ENCODE results near the gene AP5Z1.
"Not testable (repeated sequence)": the region's sequence is repeated elsewhere in the genome, so short reads cannot be mapped to it uniquely, and the experiment has no call there.

The AP5Z1 gene

GRCh38 chr7:4788627-4789189 is 13.3 kb downstream of the AP5Z1 start:
- DNase-seq (ENCODE audit: low read depth): no peak

- DNase-seq (ENCODE audit: low read depth): no peak
Measured at GRCh38 chr7:4789194-4790077, 14.0 kb downstream of the AP5Z1 start.

GRCh38 chr7:4790078-4790465 is 14.6 kb downstream of the AP5Z1 start:
- DNase-seq (ENCODE audit: low read depth): no peak

DNA sequence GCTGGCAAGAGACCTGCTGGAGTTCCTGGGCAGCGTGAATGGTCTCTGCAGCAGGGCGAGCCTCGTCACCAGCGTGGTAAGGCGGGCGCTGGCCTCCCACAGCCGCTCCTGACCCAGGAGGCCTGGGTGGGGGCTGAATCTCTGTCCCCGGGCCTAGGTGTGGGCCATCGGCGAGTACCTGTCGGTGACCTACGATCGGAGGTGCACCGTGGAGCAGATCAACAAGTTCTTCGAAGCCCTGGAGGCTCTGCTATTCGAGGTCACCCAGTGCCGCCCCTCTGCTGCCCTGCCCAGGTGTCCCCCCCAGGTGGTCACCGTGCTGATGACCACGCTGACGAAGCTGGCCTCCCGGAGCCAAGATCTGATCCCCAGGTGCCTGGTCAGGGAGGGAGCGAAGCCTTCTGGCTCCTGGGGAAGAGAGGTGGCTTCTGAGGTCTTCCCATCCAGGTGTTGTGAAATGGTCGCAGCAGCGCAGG is 15.1 kb downstream of the AP5Z1 start:
- no peak for DNase-seq (ENCODE audit: low read depth)

- no peak for DNase-seq (ENCODE audit: low read depth)
Measured at GRCh38 chr7:4791101-4791737, 15.8 kb downstream of the AP5Z1 start.

GRCh38 chr7:4791738-4792536 is 16.5 kb downstream of the AP5Z1 start:
- DNase-seq (ENCODE audit: low read depth): peak; percentile 38

DNA sequence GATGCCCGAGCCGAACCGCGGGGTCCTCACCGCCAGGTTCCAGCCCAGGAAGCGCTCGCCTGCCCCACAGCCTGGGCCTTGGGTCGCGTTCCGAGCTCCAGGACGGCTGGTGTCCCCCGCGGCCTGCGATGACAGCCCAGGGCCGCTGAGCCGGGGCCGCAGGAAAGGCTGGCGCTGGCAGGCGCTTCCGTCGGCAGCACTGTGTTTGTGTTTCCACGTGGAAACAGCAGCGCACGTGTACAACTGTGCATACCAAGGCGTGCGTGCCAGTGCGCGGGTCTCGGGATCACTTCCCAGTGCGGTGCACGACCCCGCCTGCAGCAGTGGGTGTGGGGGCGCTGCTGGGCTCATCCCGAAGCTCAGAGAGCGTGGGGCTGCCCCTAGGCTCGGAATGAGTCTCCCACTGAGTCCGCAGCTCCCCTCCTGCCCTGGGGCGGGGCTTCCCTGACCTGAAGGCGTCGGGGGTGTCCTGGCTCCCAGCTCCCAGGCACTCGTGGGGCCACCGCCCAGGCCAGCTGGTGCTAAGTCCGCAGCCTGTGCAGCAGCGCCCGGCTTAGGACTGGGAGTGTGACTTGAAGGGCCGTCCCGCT is 17.2 kb downstream of the AP5Z1 start:
- DNase-seq (ENCODE audit: low read depth): no peak

DNA sequence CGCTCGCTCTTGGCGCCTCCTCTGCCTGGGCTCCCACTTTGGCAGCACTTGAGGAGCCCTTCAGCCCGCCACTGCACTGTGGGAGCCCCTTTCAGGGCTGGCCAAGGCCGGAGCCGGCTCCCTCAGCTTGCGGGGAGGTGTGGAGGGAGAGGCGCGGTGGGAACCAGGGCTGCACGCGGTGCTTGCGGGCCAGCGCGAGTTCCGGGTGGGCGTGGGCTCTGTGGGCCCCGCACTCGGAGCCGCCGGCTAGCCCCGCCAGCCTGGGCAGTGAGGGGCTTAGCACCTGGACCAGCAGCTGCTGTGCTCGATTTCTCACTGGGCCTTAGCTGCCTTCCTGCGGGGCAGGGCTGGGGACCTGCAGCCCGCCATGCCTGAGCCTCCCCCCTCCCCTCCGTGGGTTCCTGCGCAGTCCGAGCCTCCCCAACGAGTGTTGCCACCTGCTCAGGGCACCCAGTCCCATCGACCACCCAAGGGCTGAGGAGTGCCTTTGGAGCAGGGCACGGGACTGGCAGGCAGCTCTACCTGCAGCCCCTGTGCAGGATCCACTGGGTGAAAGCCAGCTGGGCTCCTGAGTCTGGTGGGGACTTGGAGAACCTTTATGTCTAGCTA is 18.1 kb downstream of the AP5Z1 start:
- DNase-seq (ENCODE audit: low read depth): not testable (repeated sequence)

DNA sequence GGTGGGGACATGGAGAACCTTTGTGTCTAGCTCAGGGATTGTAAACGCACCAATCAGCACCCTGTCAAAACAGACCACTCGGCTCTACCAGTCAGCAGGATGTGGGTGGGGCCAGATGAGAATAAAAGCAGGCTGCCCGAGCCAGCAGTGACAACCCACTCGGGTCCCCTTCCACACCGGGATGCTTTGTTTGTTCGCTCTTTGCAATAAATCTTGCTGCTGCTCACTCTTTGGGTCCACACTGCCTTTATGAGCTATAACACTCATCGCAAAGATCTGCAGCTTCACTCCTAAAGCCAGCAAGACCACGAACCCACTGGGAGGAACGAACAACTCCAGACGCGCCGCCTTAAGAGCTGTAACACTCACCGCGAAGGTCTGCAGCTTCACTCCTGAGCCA is 18.7 kb downstream of the AP5Z1 start:
- not testable (repeated sequence) for DNase-seq (ENCODE audit: low read depth)

DNA sequence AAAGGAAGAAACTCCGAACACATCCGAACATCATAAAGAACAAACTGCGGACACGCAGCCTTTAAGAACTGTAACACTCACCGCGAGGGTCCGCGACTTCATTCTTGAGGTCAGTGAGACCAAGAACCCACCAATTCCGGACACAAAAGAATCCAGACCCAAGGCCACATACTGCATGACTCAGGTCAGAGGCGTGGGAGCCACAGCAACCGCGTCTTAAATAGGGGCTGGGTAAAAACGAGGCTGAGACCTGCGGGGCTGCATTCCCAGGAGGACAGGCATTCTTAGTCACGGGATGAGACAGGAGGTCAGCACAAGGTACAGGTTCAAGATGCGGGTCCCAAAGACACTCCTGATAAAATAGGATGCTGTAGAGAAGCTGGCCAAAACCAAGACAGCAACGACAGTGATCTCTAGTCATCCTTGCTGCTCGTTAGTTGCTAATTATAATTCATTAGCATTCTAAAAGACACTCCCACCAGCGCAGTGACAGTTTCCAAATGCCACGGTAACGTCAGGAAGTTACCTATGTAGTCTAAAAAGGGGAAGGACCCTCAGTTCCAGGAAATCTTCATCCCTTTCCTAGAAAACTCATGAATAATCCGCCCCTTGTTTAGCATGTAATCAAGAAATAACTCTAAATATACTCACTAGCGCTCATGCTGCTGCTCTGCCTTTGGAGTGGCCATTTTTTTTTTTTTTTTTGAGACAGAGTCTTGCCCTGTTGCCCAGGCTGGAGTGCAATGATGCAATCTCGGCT is 19.3 kb downstream of the AP5Z1 start:
- peak; percentile 17 for DNase-seq (ENCODE audit: low read depth)

DNA sequence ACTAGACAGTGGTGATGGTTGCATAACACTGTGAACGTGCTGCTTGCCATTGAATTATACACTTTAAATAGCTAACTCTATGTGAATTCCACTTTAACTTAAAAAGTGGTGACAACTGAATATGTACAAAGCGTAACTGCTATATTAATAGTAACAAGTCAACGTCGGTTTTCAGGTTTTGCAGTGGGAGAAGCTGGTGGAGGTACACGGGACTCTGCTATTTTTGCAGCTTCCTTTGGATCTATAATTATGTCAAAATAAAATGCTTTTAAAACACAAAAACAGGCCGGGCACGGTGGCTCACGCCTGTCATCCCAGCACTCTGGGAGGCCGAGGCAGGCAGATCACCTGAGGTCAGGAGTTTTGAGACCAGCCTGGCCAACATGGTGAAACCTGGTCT is 21.0 kb downstream of the AP5Z1 start:
- DNase-seq (ENCODE audit: low read depth): no peak

DNA sequence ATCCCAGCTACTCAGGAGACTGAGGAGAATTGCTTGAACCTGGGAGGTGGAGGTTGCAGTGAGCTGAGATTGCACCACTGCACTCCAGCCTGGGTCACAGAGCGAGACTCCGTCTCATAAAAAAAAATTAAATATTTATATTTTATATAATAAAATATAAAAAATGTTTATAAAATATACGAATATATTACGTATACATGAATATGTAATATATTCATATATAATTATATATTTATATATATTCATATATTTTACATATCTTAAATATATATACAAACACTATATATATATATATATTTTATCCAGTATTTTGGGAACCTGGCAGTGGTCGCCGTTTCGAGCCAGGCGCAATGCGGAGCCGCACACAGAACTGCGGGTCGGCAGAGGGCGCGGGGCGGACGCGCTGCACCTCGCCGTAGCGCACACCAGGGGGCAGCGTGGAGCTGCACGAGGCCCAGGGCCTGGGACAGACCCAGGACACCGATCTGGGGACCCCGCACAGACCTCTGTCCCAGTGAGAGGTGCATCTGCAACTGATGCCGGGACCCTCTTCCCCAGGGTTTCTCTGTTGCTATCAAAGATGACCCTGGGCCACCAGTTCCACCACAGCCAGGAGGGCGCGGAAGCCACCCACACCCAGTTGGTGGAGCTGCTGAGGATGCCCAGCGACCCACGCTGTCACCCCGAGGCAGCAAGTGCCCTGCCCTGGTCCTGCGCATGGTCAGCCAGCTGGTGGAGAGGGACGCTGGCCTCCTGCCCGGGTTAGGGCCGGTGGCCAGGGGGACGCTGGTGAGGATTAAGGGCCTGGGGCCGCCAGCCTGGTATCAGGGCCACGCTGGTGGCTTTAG is 22.7 kb downstream of the AP5Z1 start:
- DNase-seq (ENCODE audit: low read depth): peak; percentile 41

DNA sequence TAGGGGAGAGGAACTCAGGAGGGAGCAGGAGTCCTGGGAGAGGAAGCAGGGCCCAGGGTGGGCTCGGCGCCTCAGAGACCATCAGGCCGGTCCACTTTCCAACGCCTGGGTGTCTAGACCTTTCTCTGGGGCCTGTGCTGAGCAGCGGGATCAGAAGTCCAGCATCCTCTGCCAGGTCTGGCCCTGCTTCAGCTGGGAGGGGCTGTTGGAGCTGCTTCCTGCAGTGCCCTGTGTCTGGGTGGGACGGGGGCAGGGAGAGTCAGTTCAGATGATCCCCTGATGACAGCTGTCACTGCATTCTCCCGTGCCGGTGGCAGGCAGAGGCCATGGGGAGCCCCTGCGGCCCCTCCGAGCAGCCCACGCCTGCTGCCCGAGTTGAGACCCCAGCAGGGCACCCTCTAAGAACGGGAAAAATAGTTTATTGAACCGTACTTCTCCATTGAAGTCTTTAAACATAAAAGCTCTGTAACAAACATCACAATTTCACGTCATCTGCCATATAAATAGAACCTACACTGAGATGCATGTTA is 23.3 kb downstream of the AP5Z1 start:
- no peak for DNase-seq (ENCODE audit: low read depth)

DNA sequence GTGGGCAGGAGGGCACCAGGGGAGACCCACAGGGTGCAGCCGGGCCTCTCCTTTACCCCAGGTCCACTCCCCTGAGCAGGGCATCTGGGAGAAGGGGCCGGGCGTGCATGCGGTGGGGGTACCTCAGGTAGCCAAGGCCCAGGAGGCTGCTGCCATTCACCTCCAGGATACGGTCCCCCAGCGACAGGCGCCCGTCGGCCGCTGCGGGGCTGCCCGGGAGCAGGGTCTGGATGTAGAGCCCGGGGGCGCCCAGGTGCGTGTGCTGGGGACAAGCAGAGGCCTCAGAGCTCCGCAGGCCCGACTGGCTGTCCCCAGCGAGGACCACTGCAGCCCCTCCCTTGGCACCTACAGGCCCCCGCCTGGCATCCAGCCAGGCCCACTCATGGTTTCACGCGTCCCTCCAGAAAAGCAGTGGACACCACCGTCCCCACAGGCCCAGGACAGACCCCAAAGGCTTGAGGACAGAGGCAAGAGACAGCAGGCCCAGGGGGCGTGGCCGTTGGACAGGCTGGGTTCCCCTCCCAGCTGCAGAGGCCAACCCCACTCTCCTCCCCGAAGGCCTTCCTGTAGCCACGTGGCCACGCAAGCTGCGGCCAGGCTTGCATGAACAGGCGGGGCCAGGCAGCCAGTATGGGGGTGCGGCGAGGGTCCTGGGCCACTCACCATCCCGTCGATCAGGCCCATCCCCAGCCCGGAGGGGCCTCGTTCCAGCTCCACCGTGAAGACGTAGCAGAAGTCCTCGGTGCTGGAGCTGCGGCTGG is 24.3 kb downstream of the AP5Z1 start:
- DNase-seq (ENCODE audit: low read depth): peak; percentile 26

DNA sequence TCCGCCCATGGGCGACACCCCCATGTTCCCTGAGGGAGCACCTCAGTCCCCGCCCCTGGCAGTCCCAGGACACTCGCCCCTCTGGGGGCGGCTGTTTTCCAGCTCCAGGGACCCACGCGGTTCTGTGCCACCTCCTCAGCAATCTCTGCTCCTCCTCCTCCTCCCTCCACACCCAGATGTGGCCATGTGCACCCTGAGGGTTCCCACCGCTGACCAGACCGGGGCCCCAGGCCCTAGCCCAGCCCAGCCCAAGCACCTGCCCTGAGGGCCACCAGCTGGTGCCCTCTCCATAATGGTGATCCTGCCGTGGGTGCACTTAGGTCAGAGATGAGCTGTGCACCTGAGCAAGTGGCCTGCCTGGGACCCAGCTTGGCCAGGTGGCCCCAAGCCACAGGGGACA is 25.1 kb downstream of the AP5Z1 start:
- DNase-seq (ENCODE audit: low read depth): no peak

DNA sequence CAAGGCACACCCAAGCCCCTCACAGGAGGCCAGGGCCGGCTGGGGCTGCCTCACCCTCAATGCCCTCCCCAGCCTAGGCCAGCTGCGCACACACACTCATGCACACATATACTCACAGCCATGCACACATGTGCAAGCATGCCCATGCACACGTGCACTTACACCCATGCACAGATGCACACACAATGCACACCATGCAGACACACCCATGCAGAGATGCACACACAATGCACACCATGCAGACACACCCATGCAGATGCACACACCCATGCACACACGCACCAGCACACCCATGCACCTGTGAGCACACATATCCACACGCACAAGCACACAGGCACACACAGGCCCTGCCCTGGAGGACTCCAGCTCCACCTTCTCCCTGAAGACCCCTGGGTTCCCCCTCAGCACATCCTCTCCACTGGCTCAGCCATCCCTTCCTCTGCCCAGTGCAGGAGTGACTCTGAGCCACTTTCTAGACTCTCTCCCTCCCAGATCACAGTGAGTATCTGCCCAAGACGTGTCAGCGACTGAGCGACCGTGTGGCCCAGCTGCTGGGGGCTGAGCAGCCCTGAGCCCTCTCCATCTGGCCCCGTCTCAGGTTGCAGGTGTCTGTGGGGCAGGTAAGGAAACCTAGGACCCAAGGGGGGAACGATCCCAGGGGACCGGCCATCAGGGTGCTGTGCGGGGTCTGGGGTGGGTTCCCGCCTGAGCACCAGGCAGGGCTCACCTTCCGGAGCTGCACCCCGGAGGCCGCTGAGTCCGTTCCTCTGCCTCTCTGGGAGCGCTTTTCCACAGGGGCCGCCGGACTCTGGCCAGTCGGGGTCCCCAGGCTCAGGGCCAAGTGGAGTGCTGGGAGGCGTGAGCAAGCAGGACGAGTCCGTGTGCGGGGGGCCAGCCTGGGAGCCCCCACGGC is 25.8 kb downstream of the AP5Z1 start:
- DNase-seq (ENCODE audit: low read depth): no peak

GRCh38 chr7:4801839-4802231 is 26.4 kb downstream of the AP5Z1 start:
- DNase-seq (ENCODE audit: low read depth): no peak

GRCh38 chr7:4802577-4802976 is 27.2 kb downstream of the AP5Z1 start:
- not testable (repeated sequence) for DNase-seq (ENCODE audit: low read depth)
